Type B pancreatic cell (in vitro differentiated cells): ENCODE data around the gene TGFBR3. TPM values are rescaled to one million over a fixed set of nuclear protein-coding genes. Genes with fewer than 3 reads are reported as not detected.

ENCODE experiments used
- DNase-seq: peaks from one replicate; pipeline ENCODE4 v3.0.0; 2021; ENCODE audit warnings: mixed read lengths; ENCODE audit not compliant: unreplicated experiment; ENCODE audit errors: extremely low spot score
- H3K27ac Mint-ChIP-seq: 2 replicates; pipeline ENCODE4 v1.8.0; 2021; ENCODE audit warnings: mild to moderate bottlenecking, mixed read lengths
- H3K27me3 Mint-ChIP-seq: 2 replicates; pipeline ENCODE4 v1.8.0; 2021; ENCODE audit warnings: mixed read lengths
- H3K36me3 Mint-ChIP-seq: 2 replicates; pipeline ENCODE4 v1.8.0; 2021; ENCODE audit warnings: mixed read lengths
- H3K4me1 Mint-ChIP-seq: one replicate; pipeline ENCODE4 v1.8.0; 2021; ENCODE audit warnings: mixed read lengths; ENCODE audit not compliant: unreplicated experiment
- H3K4me3 Mint-ChIP-seq: 2 replicates; pipeline ENCODE4 v1.8.0; 2021; ENCODE audit warnings: mild to moderate bottlenecking, mixed read lengths
- H3K9me3 Mint-ChIP-seq: 2 replicates; pipeline ENCODE4 v1.8.0; 2021; ENCODE audit warnings: mixed read lengths
- CTCF ChIP-seq: fragments of 200-600 bp; sonication (generic); conservative IDR thresholded peaks from 2 replicates; pipeline ENCODE4 v1.5.0; 2021; ENCODE audit warnings: antibody characterized with exemption, mild to moderate bottlenecking
- total RNA-seq: library from RNA; stranded (reverse); gene quantifications from 2 replicates; pipeline ENCODE4 v1.2.1, GENCODE V29; 2021; ENCODE audit warnings: low replicate concordance

TGFBR3 gene
- total RNA-seq, 1 donor from 2014 or later = 33.5 TPM

DNA sequence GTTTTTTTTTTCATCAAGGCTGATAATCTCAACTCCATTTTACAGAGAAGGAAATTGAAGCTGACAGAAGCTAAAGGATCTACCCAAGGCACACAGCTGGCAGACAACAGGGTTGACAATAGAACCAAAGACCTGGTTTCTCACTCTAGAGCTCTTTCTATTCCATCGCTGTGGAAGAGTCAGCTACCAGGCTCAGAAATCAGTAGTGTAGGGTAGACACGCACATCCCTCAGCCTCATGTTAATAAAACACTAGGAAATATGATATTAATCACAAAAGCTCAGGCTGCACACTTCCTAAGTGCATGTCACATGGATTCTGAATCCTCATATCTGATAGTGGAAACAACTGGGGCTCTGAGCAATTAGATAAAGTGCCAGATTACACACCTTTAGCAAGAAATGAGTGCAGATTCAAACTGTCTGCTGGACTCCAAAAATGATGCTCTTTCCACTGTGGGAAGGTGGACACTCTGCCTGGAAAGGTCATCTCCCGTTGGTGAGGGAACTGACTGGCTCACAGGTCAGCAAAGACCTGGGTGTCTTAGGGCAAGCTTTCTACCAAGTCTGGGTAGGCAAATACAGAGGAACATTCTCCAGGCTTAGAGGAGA lies 139.1 kb downstream of the TGFBR3 start:
- no peak for DNase-seq
- Mint-ChIP-seq H3K27ac (no peak overlapping the region), H3K4me1 (peaks cover 19% of the 10 kb centered on the region), H3K36me3 (peaks cover 27% of the 10 kb centered on the region), H3K4me3 (no peak overlapping the region), H3K9me3 (peaks cover 29% of the 10 kb centered on the region), H3K27me3 (no peaks in the 10 kb centered on the region)
- TF ChIP-seq CTCF = no peak

- Mint-ChIP-seq H3K4me1 (peaks cover 23% of the 10 kb centered on the region), H3K36me3 (peaks cover 31% of the 10 kb centered on the region), H3K27ac (no peak overlapping the region), H3K27me3 (no peaks in the 10 kb centered on the region), H3K9me3 (peaks cover 32% of the 10 kb centered on the region), H3K4me3 (no peak overlapping the region)
- DNase-seq = no peak
- TF ChIP-seq CTCF = no peak
Measured at GRCh38 chr1:91745640-91746373, 140.1 kb downstream of the TGFBR3 start.

GRCh38 chr1:91744953-91745639 lies 140.9 kb downstream of the TGFBR3 start:
- no peak overlapping the region for H3K27ac Mint-ChIP-seq
- peaks cover 32% of the 10 kb centered on the region for H3K9me3 Mint-ChIP-seq
- H3K4me3 Mint-ChIP-seq = no peak overlapping the region
- H3K36me3 Mint-ChIP-seq = peaks cover 31% of the 10 kb centered on the region
- peaks cover 23% of the 10 kb centered on the region for H3K4me1 Mint-ChIP-seq
- no peaks in the 10 kb centered on the region for H3K27me3 Mint-ChIP-seq
- DNase-seq = no peak
- no peak for TF ChIP-seq CTCF

DNA sequence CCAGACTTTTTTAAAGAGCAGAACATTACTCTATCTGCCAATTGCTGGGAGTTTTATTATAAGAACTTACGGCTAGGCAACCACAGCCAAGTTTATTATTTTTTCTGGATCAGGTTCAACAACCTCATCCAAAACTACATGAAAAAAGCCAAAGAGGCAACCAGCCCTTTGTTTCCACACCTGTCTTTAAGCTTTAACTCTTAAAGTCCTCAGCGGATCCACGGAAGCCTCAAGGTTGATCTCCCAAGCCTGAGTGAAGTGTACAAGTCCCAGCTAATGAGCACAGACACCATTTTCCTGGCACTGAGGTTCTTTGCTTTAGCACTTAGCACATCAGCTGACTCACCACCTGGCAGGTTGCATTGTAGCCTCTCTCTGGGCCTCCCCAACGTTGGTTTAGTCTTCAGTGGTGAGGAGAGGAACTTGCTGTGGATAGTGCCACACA lies 143.1 kb downstream of the TGFBR3 start:
- no peak for DNase-seq
- no peak for TF ChIP-seq CTCF
- H3K4me3 Mint-ChIP-seq = no peak overlapping the region
- no peaks in the 10 kb centered on the region for H3K27me3 Mint-ChIP-seq
- H3K27ac Mint-ChIP-seq = no peak overlapping the region
- H3K9me3 Mint-ChIP-seq = peaks cover 35% of the 10 kb centered on the region
- H3K36me3 Mint-ChIP-seq = peaks cover 40% of the 10 kb centered on the region
- H3K4me1 Mint-ChIP-seq = peaks cover 23% of the 10 kb centered on the region

GRCh38 chr1:91741906-91742305 lies 144.0 kb downstream of the TGFBR3 start:
- H3K27me3 Mint-ChIP-seq = no peaks in the 10 kb centered on the region
- H3K36me3 Mint-ChIP-seq = peaks cover 34% of the 10 kb centered on the region
- H3K4me1 Mint-ChIP-seq = peaks cover 31% of the 10 kb centered on the region
- DNase-seq = no peak
- no peak overlapping the region for H3K4me3 Mint-ChIP-seq
- H3K27ac Mint-ChIP-seq = no peak overlapping the region
- peaks cover 29% of the 10 kb centered on the region for H3K9me3 Mint-ChIP-seq
- no peak for TF ChIP-seq CTCF
